Measurements from ENCODE around the gene TMEM19. TPM values are rescaled to one million over a fixed set of nuclear protein-coding genes. Genes with fewer than 3 reads are reported as not detected.

Gene TMEM19
- polyA plus RNA-seq, 1 donor = 19.5 TPM

GRCh38 chr12:71730936-71731335 is 45.1 kb downstream of the TMEM19 start:
- DNase-seq = no peak
- Histone ChIP-seq H3K9me3 (ENCODE audit: control insufficient read depth, low read depth, low read length) (no peaks in the 10 kb centered on the region), H3K4me3 (ENCODE audit: low read length) (no peak overlapping the region), H3K27ac (ENCODE audit: low read length) (no peak overlapping the region), H3K27me3 (ENCODE audit: control insufficient read depth, insufficient read depth, low read length) (no peaks in the 10 kb centered on the region), H3K4me1 (ENCODE audit: control insufficient read depth, insufficient read depth, low read length) (no peaks in the 10 kb centered on the region), H3K36me3 (ENCODE audit: control insufficient read depth, insufficient read depth, low read length) (no peaks in the 10 kb centered on the region)
- WGBS (ENCODE audit: insufficient coverage, low lambda C conversion rate) = 94% methylated on average over 3 of the region's 7 CpGs

DNA sequence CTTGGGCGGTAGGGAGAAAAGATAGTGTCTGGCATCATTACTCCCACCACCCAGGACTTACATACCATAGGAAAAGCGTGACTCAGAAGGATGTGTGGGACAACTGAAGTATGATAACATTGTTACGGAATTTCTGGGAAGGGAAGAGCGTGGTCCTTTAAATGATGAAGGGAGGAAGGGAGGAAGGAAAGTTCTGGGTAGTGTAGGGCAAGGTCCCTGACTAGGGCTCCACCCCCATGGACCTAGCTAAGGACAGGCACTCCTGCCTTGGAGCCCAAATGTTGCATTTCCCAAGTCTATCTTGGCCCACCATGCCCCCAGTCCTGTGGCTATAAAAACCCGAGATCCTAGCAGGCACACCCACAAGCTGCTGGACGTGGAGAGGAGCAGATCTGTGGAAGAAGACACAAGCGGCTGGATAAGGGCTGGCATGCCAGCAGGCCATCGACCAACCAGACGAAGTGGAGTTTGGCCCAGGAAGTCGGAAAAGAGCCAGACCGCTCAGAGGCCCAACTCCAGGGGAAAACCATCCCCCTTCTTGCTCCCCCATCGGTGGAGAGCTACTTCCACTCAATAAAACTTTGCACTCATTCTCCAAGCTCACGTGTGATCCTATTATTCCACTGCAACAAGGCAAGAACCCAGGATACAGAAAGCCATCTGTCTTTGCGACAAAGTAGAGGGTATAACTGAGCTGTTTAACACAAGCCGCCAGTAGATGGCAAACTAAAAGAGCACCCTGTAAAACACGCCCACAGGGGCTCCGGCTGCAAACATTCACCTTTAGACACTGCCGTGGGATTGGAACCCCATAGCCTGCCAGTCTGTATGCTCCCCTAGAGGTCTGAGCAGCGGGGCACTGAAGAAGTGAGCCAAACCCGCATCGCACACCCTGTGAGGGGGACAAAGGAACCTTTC is 45.8 kb downstream of the TMEM19 start:
- no CpG with 5 or more reads among the region's 21 CpGs for WGBS (ENCODE audit: insufficient coverage, low lambda C conversion rate)
- peak in 1 of 2 donors; percentile 10 for DNase-seq

GRCh38 chr12:71732357-71732712 is 46.5 kb downstream of the TMEM19 start:
- H3K27me3 ChIP-seq (ENCODE audit: control insufficient read depth, insufficient read depth, low read length) = no peaks in the 10 kb centered on the region
- no peaks in the 10 kb centered on the region for H3K9me3 ChIP-seq (ENCODE audit: control insufficient read depth, low read depth, low read length)
- H3K4me3 ChIP-seq (ENCODE audit: low read length) = no peak overlapping the region
- no peaks in the 10 kb centered on the region for H3K4me1 ChIP-seq (ENCODE audit: control insufficient read depth, insufficient read depth, low read length)
- DNase-seq = no peak
- no peaks in the 10 kb centered on the region for H3K36me3 ChIP-seq (ENCODE audit: control insufficient read depth, insufficient read depth, low read length)
- WGBS (ENCODE audit: insufficient coverage, low lambda C conversion rate) = no CpG with 5 or more reads among the region's 3 CpGs
- H3K27ac ChIP-seq (ENCODE audit: low read length) = no peak overlapping the region

More for the DNA sequence above, 45.8 kb downstream of the TMEM19 start:
- H3K27me3 ChIP-seq (ENCODE audit: control insufficient read depth, insufficient read depth, low read length) = no peaks in the 10 kb centered on the region
- no peak overlapping the region for H3K4me3 ChIP-seq (ENCODE audit: low read length)
- no peaks in the 10 kb centered on the region for H3K4me1 ChIP-seq (ENCODE audit: control insufficient read depth, insufficient read depth, low read length)
- H3K36me3 ChIP-seq (ENCODE audit: control insufficient read depth, insufficient read depth, low read length) = no peaks in the 10 kb centered on the region
- no peak overlapping the region for H3K27ac ChIP-seq (ENCODE audit: low read length)
- no peaks in the 10 kb centered on the region for H3K9me3 ChIP-seq (ENCODE audit: control insufficient read depth, low read depth, low read length)

DNA sequence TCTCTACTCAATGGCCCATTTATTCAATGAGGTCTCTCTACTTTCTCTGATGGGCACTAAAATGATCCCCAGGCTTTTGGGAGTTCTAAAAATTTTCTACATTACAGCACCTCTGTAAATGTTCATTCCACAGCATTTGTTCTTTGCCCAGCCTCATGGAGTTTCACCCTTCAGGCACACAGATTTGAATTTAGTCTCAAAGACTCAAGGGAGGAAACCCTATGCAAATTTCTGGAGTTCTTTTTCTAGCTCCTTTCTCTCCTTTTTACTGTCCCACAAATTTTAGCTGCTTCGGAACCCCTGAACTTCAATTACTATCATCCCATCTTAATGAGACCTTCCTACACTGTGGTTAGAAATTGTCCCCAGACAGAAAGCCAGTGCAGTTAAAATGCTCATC is 51.3 kb downstream of the TMEM19 start:
- WGBS (ENCODE audit: insufficient coverage, low lambda C conversion rate) = 100% methylated on average over 1 of the region's 1 CpG
- Histone ChIP-seq H3K27me3 (ENCODE audit: control insufficient read depth, insufficient read depth, low read length) (no peaks in the 10 kb centered on the region), H3K36me3 (ENCODE audit: control insufficient read depth, insufficient read depth, low read length) (no peaks in the 10 kb centered on the region)

DNA sequence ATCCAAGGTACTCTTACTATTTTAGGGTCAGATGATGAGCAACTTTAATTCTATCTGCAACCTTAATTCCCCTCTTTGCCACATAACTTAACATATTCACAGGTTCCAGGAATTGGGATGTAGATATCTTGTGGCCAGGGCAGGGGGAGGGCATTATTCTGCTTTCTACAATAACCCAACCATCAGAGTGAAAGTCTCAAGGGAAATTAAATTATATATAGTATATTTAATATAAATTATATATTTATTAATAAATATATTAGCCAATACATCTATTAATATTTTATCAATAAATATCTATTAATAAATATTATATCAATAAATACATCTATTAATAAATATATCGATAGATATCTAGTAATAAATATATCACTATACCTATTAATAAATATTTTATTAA is 57.1 kb downstream of the TMEM19 start:
- 0% methylated on average over 1 of the region's 1 CpG for WGBS (ENCODE audit: insufficient coverage, low lambda C conversion rate)
- Histone ChIP-seq H3K27ac (ENCODE audit: low read length) (no peak overlapping the region), H3K4me3 (ENCODE audit: low read length) (no peak overlapping the region), H3K27me3 (ENCODE audit: control insufficient read depth, insufficient read depth, low read length) (no peaks in the 10 kb centered on the region), H3K9me3 (ENCODE audit: control insufficient read depth, low read depth, low read length) (no peaks in the 10 kb centered on the region), H3K36me3 (ENCODE audit: control insufficient read depth, insufficient read depth, low read length) (no peaks in the 10 kb centered on the region), H3K4me1 (ENCODE audit: control insufficient read depth, insufficient read depth, low read length) (no peaks in the 10 kb centered on the region)
- DNase-seq = no peak

More for the DNA sequence above, 51.3 kb downstream of the TMEM19 start:
- no peak for DNase-seq
- Histone ChIP-seq H3K4me1 (ENCODE audit: control insufficient read depth, insufficient read depth, low read length) (no peaks in the 10 kb centered on the region), H3K4me3 (ENCODE audit: low read length) (no peak overlapping the region), H3K9me3 (ENCODE audit: control insufficient read depth, low read depth, low read length) (no peaks in the 10 kb centered on the region), H3K27ac (ENCODE audit: low read length) (no peak overlapping the region)

GRCh38 chr12:71744522-71745300 is 58.8 kb downstream of the TMEM19 start:
- no peak overlapping the region for H3K4me3 ChIP-seq (ENCODE audit: low read length)
- H3K27ac ChIP-seq (ENCODE audit: low read length) = no peak overlapping the region
- H3K9me3 ChIP-seq (ENCODE audit: control insufficient read depth, low read depth, low read length) = no peaks in the 10 kb centered on the region
- H3K27me3 ChIP-seq (ENCODE audit: control insufficient read depth, insufficient read depth, low read length) = no peaks in the 10 kb centered on the region
- DNase-seq = no peak
- WGBS (ENCODE audit: insufficient coverage, low lambda C conversion rate) = 95% methylated on average over 3 of the region's 5 CpGs
- no peaks in the 10 kb centered on the region for H3K36me3 ChIP-seq (ENCODE audit: control insufficient read depth, insufficient read depth, low read length)
- no peaks in the 10 kb centered on the region for H3K4me1 ChIP-seq (ENCODE audit: control insufficient read depth, insufficient read depth, low read length)

DNA sequence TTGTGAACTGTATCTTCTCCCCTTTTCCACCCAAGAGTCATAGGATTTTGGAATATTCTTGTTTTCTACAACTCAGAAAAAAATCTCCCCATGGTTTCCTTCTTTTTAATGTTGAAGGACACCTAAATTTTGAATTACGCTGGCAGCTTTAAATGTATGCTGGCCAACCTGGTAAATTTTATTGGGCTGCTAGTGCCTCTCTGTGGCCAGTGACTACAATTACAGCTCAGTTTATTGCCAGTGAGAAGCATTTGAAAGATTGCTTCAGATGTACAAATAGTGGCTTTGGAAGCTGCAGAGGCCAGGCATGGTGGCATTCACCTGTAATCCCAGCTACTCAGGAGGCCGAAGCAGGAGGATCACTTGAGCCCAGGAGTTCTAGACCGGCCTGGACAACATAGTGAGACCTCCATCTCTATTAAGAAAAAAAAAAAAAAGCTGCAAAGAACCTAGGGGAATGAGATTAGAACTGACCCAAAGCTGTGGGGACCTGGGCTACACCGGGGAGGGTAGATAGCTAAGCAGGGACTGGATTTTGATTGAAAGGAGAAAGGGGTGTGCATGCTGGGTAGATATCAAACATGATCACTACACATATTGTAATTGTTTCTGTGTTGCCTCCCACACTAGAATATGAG is 61.2 kb downstream of the TMEM19 start:
- H3K27ac ChIP-seq (ENCODE audit: low read length) = no peak overlapping the region
- H3K27me3 ChIP-seq (ENCODE audit: control insufficient read depth, insufficient read depth, low read length) = no peaks in the 10 kb centered on the region

GRCh38 chr12:71748081-71748850 is 62.4 kb downstream of the TMEM19 start:
- no peaks in the 10 kb centered on the region for H3K36me3 ChIP-seq (ENCODE audit: control insufficient read depth, insufficient read depth, low read length)
- no peak overlapping the region for H3K27ac ChIP-seq (ENCODE audit: low read length)
- no peak overlapping the region for H3K4me3 ChIP-seq (ENCODE audit: low read length)
- 56% methylated on average over 2 of the region's 5 CpGs for WGBS (ENCODE audit: insufficient coverage, low lambda C conversion rate)
- H3K27me3 ChIP-seq (ENCODE audit: control insufficient read depth, insufficient read depth, low read length) = no peaks in the 10 kb centered on the region
- H3K9me3 ChIP-seq (ENCODE audit: control insufficient read depth, low read depth, low read length) = no peaks in the 10 kb centered on the region
- no peaks in the 10 kb centered on the region for H3K4me1 ChIP-seq (ENCODE audit: control insufficient read depth, insufficient read depth, low read length)
- DNase-seq = no peak

More for the DNA sequence above, 61.2 kb downstream of the TMEM19 start:
- peak; percentile 38 to 60 for DNase-seq
- Histone ChIP-seq H3K36me3 (ENCODE audit: control insufficient read depth, insufficient read depth, low read length) (no peaks in the 10 kb centered on the region), H3K4me3 (ENCODE audit: low read length) (no peak overlapping the region), H3K4me1 (ENCODE audit: control insufficient read depth, insufficient read depth, low read length) (no peaks in the 10 kb centered on the region), H3K9me3 (ENCODE audit: control insufficient read depth, low read depth, low read length) (no peaks in the 10 kb centered on the region)
- no CpG with 5 or more reads among the region's 4 CpGs for WGBS (ENCODE audit: insufficient coverage, low lambda C conversion rate)

- Histone ChIP-seq H3K36me3 (ENCODE audit: control insufficient read depth, insufficient read depth, low read length) (no peaks in the 10 kb centered on the region), H3K27ac (ENCODE audit: low read length) (no peak overlapping the region), H3K9me3 (ENCODE audit: control insufficient read depth, low read depth, low read length) (no peaks in the 10 kb centered on the region), H3K4me3 (ENCODE audit: low read length) (no peak overlapping the region), H3K27me3 (ENCODE audit: control insufficient read depth, insufficient read depth, low read length) (no peaks in the 10 kb centered on the region), H3K4me1 (ENCODE audit: control insufficient read depth, insufficient read depth, low read length) (no peaks in the 10 kb centered on the region)
- 100% methylated on average over 1 of the region's 1 CpG for WGBS (ENCODE audit: insufficient coverage, low lambda C conversion rate)
- DNase-seq = no peak
Observed at GRCh38 chr12:71749666-71750065, 63.8 kb downstream of the TMEM19 start.

DNA sequence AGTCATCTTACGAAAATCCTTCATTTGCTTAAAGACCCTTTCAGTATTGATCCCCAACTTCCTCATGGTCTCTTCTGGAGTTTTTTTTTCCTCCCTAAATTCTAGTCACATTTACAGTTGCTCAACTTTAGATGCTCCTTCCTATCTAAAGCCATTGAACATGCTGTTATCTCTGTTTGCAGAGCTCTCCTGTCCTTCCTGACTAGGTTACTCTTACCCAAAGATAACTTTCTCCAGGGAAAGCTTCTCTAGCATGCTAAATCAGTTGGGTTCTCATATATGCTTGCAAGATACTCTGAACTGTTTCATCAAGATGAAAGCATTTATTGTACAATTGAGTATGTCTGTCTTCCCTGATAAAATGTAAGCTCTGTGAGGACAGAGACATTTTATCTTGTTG is 67.0 kb downstream of the TMEM19 start:
- H3K36me3 ChIP-seq (ENCODE audit: control insufficient read depth, insufficient read depth, low read length) = no peaks in the 10 kb centered on the region
- no peak overlapping the region for H3K27ac ChIP-seq (ENCODE audit: low read length)
- no peaks in the 10 kb centered on the region for H3K27me3 ChIP-seq (ENCODE audit: control insufficient read depth, insufficient read depth, low read length)
- H3K4me1 ChIP-seq (ENCODE audit: control insufficient read depth, insufficient read depth, low read length) = no peaks in the 10 kb centered on the region
- WGBS (ENCODE audit: insufficient coverage, low lambda C conversion rate) = no CpG with 5 or more reads among the region's 1 CpG
- DNase-seq = no peak
- no peak overlapping the region for H3K4me3 ChIP-seq (ENCODE audit: low read length)
- no peaks in the 10 kb centered on the region for H3K9me3 ChIP-seq (ENCODE audit: control insufficient read depth, low read depth, low read length)
